PC-3 (cell line): ENCODE results near the gene TMEM163. TPM values are rescaled to one million over a fixed set of nuclear protein-coding genes. Genes with fewer than 3 reads are reported as not detected.

Experiments used
- ATAC-seq: fragments of 200-7000 bp; cut with Tn5 transposase; 2 replicates; pipeline ENCODE4 v1.9.1; 2020; ENCODE audit warnings: mild to moderate bottlenecking, moderate library complexity
- BruUV-seq: library from RNA; stranded (reverse); fragments of 400-500 nt; replicated peaks from 2 replicates; lab custom pipeline; 2021; lab: Mats Ljungman, UMichigan
- CTCF ChIA-PET: fragments of 300-600 bp; sonication (Branson Sonifier 250); formaldehyde crosslinking; loops from one replicate; lab custom pipeline; 2022; ENCODE audit warnings: antibody characterized with exemption; lab: Charles Lee
- POLR2A ChIA-PET: fragments of 300-600 bp; sonication (Branson Sonifier 250); formaldehyde crosslinking; loops from one replicate; lab custom pipeline; 2022; ENCODE audit warnings: antibody characterized with exemption; ENCODE audit not compliant: unreplicated experiment; lab: Charles Lee
- DNase-seq: peaks from one replicate; pipeline ENCODE4 v3.0.0-alpha.2; 2015
- H2AFZ ChIP-seq: fragments of 300-600 bp; sonication (generic); 2 replicates; pipeline ENCODE4 v1.6.0; 2016; ENCODE audit warnings: antibody characterized with exemption, low read length
- H3F3A ChIP-seq: fragments of 300-600 bp; sonication (generic); one replicate; pipeline ENCODE4 v1.6.0; 2017; ENCODE audit warnings: antibody characterized with exemption, low read length, control low read depth, mild to moderate bottlenecking; ENCODE audit not compliant: unreplicated experiment
- H3K27ac ChIP-seq: fragments of 300-600 bp; sonication (generic); 2 replicates; pipeline ENCODE4 v1.5.1; 2016; ENCODE audit warnings: mild to moderate bottlenecking, low read length
- H3K27me3 ChIP-seq: fragments of 300-600 bp; sonication (generic); 2 replicates; pipeline ENCODE4 v1.6.1; 2016; ENCODE audit warnings: low read length, mixed read lengths
- H3K36me3 ChIP-seq: fragments of 300-600 bp; sonication (generic); 2 replicates; pipeline ENCODE4 v1.6.1; 2016; ENCODE audit warnings: low read depth, mixed run types, low read length, mixed read lengths
- H3K4me1 ChIP-seq: fragments of 300-600 bp; sonication (generic); 2 replicates; pipeline ENCODE4 v1.5.1; 2016; ENCODE audit warnings: low read length; ENCODE audit not compliant: insufficient read depth
- H3K4me2 ChIP-seq: fragments of 300-600 bp; sonication (generic); 2 replicates; pipeline ENCODE4 v1.6.0; 2016; ENCODE audit warnings: low read length
- H3K4me3 ChIP-seq: fragments of 300-600 bp; sonication (generic); 2 replicates; pipeline ENCODE4 v1.5.1; 2016; ENCODE audit warnings: mild to moderate bottlenecking, low read length, mixed read lengths
- H3K79me2 ChIP-seq: fragments of 300-600 bp; sonication (generic); 2 replicates; pipeline ENCODE4 v1.6.1; 2017; ENCODE audit warnings: low read length, mixed read lengths
- H3K9ac ChIP-seq: fragments of 300-600 bp; sonication (generic); 2 replicates; pipeline ENCODE4 v1.6.0; 2016; ENCODE audit warnings: mild to moderate bottlenecking, low read length
- H3K9me2 ChIP-seq: fragments of 300-600 bp; sonication (generic); replicated peaks from 2 replicates; pipeline ENCODE4 v1.6.1; 2016; ENCODE audit warnings: mixed run types, low read length, mixed read lengths
- H3K9me3 ChIP-seq: fragments of 300-600 bp; sonication (generic); 2 replicates; pipeline ENCODE4 v1.6.1; 2016; ENCODE audit warnings: low read length, mixed read lengths
- H4K20me1 ChIP-seq: fragments of 300-600 bp; sonication (generic); 2 replicates; pipeline ENCODE4 v1.6.1; 2016; ENCODE audit warnings: low read length, mixed read lengths
- CTCF ChIP-seq: fragments of 300-600 bp; sonication (generic); conservative IDR thresholded peaks from 2 replicates; pipeline ENCODE4 v1.5.1; 2017; ENCODE audit warnings: antibody characterized with exemption, low read depth, mild to moderate bottlenecking, low read length
- EZH2 ChIP-seq: fragments of 300-600 bp; sonication (generic); IDR thresholded peaks from one replicate; pipeline ENCODE4 v1.6.1; 2017; ENCODE audit warnings: antibody characterized with exemption, mild to moderate bottlenecking, low read length; ENCODE audit not compliant: unreplicated experiment
- EZH2phosphoT487 ChIP-seq: fragments of 300-600 bp; sonication (generic); IDR thresholded peaks from 2 replicates; pipeline ENCODE4 v1.6.1; 2018; ENCODE audit warnings: mild to moderate bottlenecking, antibody characterized with exemption, low read length, borderline replicate concordance
- intact Hi-C: fragments of 100-400 bp; cut with micrococcal nuclease; formaldehyde crosslinking; loops from 2 replicates; pipeline ENCODE4 v1.9.0; 2023
- total RNA-seq: library from RNA; depleted of rRNA; stranded (reverse); fragments of >200 nt; gene quantifications from 2 replicates; pipeline ENCODE4 v1.2.3, GENCODE V29; 2014

TMEM163 gene
- total RNA-seq, 1 experiment from 2014 or later: 0.47 TPM

- Histone ChIP-seq H3K9me3 (no peaks in the 10 kb centered on the region), H3K36me3 (no peaks in the 10 kb centered on the region), H3K79me2 (no peaks in the 10 kb centered on the region), H3K9ac (no peak overlapping the region), H3K4me2 (no peak overlapping the region), H3K27me3 (no peaks in the 10 kb centered on the region), H3K4me1 (no peaks in the 10 kb centered on the region), H3K4me3 (no peak overlapping the region), H3K9me2 (no peaks in the 10 kb centered on the region), H3K27ac (no peak overlapping the region), H4K20me1 (no peaks in the 10 kb centered on the region), H2AFZ (no peak overlapping the region), H3F3A (no peaks in the 10 kb centered on the region)
- DNase-seq: no peak
- ATAC-seq: no peak
- CTCF ChIA-PET: no interaction called here
- no TSS peak for BruUV-seq
- TF ChIP-seq CTCF (no peak), EZH2phosphoT487 (no peak), EZH2 (no peak)
- POLR2A ChIA-PET: no interaction called here
- intact Hi-C loops: no loop called here
These were observed 71.1 kb downstream of the TMEM163 start for GRCh38 chr2:134647607-134648256.

GRCh38 chr2:134642938-134643337, 75.9 kb downstream of the TMEM163 start:
- CTCF ChIA-PET: no interaction called here
- H3F3A ChIP-seq: no peaks in the 10 kb centered on the region
- H3K27ac ChIP-seq: no peak overlapping the region
- BruUV-seq: no TSS peak
- no peaks in the 10 kb centered on the region for H3K36me3 ChIP-seq
- no peaks in the 10 kb centered on the region for H3K9me3 ChIP-seq
- TF ChIP-seq EZH2phosphoT487 (no peak), EZH2 (no peak), CTCF (no peak)
- no peaks in the 10 kb centered on the region for H3K4me1 ChIP-seq
- H3K4me3 ChIP-seq: no peak overlapping the region
- H3K79me2 ChIP-seq: no peaks in the 10 kb centered on the region
- H3K4me2 ChIP-seq: no peak overlapping the region
- POLR2A ChIA-PET: no interaction called here
- DNase-seq (no peak), ATAC-seq (no peak)
- H2AFZ ChIP-seq: no peak overlapping the region
- no peaks in the 10 kb centered on the region for H3K9me2 ChIP-seq
- no peaks in the 10 kb centered on the region for H4K20me1 ChIP-seq
- H3K9ac ChIP-seq: no peak overlapping the region
- H3K27me3 ChIP-seq: peaks cover 6% of the 10 kb centered on the region; the same call in 1 of the 2 replicates
- intact Hi-C loops: no loop called here

GRCh38 chr2:134640494-134640893, 78.3 kb downstream of the TMEM163 start:
- Histone ChIP-seq H3K4me3 (no peak overlapping the region), H3K4me2 (no peak overlapping the region), H3K27me3 (peaks cover 7% of the 10 kb centered on the region; the same call in 1 of the 2 replicates), H3K9ac (no peak overlapping the region), H3K4me1 (no peaks in the 10 kb centered on the region), H3F3A (no peaks in the 10 kb centered on the region), H3K36me3 (no peaks in the 10 kb centered on the region), H3K27ac (no peak overlapping the region), H3K9me2 (no peaks in the 10 kb centered on the region), H2AFZ (no peak overlapping the region), H3K79me2 (no peaks in the 10 kb centered on the region), H3K9me3 (no peaks in the 10 kb centered on the region), H4K20me1 (no peaks in the 10 kb centered on the region)
- ChIA-PET CTCF (no interaction called here), POLR2A (no interaction called here)
- TF ChIP-seq EZH2phosphoT487 (no peak), EZH2 (no peak), CTCF (no peak)
- BruUV-seq: no TSS peak
- ATAC-seq (no peak), DNase-seq (no peak)
- intact Hi-C loops: no loop called here
